ENCODE data around the gene ATXN7L2.

Gene ATXN7L2

DNA sequence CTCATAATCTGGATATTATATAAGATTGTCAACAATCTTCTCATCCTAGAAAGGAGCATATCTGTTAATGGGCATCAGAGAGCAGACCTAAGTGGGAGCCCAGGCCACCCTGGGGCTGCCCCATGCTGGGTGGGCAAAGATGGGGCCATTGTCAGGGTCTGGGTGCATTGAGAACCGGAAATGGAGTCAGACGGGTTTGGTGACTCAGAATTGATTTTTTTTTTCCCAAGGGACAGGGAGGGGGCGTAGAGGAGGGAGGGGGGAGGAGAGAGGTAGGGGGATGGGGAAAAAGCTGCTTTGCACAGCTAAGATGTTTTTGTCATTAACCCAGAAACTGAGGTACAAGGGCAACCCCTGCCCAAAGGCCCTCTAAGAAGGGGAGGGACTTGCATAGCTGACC lies 1.3 kb downstream of the ATXN7L2 start:
- Histone ChIP-seq H3K79me2 (ENCODE audit: insufficient read depth, low read length) (peaks cover 8% of the 10 kb centered on the region; the same call in 1 of the 2 replicates), H3F3A (ENCODE audit: insufficient read depth) (no peaks in the 10 kb centered on the region), H3K4me3 (ENCODE audit: insufficient read depth, low read length, poor library complexity, severe bottlenecking) (peak overlapping the region; percentile 81), H3K9me3 (ENCODE audit: insufficient read depth, low read length) (no peaks in the 10 kb centered on the region), H3K36me3 (ENCODE audit: low read length) (no peaks in the 10 kb centered on the region), H4K20me1 (ENCODE audit: low read depth, low read length) (no peaks in the 10 kb centered on the region), H2AFZ (ENCODE audit: low read depth, low read length, severe bottlenecking) (no peak overlapping the region), H3K9me2 (replicated peaks; ENCODE audit: insufficient read depth, low read length) (no peaks in the 10 kb centered on the region), H3K4me2 (ENCODE audit: low read depth, low read length, poor library complexity, severe bottlenecking) (peak overlapping the region; percentile 94), H3K27ac (ENCODE audit: low read depth, low read length) (peak overlapping the region; percentile 76; the same call in 1 of the 2 replicates), H3K9ac (ENCODE audit: low read length) (peak overlapping the region; percentile 78), H3K27me3 (ENCODE audit: low read length) (no peaks in the 10 kb centered on the region)
- no peak for TF ChIP-seq EZH2phosphoT487 (conservative IDR thresholded peaks at IDR 0.05; ENCODE audit: low read length)
- TF ChIP-seq, protein P1, sequence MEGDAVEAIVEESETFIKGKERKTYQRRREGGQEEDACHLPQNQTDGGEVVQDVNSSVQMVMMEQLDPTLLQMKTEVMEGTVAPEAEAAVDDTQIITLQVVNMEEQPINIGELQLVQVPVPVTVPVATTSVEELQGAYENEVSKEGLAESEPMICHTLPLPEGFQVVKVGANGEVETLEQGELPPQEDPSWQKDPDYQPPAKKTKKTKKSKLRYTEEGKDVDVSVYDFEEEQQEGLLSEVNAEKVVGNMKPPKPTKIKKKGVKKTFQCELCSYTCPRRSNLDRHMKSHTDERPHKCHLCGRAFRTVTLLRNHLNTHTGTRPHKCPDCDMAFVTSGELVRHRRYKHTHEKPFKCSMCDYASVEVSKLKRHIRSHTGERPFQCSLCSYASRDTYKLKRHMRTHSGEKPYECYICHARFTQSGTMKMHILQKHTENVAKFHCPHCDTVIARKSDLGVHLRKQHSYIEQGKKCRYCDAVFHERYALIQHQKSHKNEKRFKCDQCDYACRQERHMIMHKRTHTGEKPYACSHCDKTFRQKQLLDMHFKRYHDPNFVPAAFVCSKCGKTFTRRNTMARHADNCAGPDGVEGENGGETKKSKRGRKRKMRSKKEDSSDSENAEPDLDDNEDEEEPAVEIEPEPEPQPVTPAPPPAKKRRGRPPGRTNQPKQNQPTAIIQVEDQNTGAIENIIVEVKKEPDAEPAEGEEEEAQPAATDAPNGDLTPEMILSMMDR (IDR thresholded peaks at IDR 0.05; ENCODE audit: insufficient read depth, low read length, poor library complexity, severe bottlenecking) = no peak

DNA sequence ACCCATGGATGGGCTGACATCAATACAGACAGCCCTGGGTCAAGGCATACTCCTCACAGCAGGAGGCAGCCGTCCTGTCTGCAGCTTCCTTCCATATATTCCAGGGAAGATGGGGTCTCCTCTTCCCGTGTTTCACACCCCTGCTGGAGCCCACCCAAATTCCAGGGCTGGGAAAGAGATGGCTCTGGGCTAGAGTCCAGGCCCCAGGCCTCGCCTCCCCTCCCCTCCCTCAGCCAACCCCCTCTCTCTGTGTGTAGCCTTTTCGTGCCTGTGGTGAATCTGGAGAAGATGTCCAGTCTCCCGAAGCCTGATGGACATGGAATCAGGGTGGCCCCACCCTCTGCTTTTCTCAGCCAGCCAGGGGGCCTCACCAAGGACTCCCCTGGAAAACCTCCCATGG lies 3.6 kb downstream of the ATXN7L2 start:
- Histone ChIP-seq H3K9me2 (replicated peaks; ENCODE audit: insufficient read depth, low read length) (no peaks in the 10 kb centered on the region), H4K20me1 (ENCODE audit: low read depth, low read length) (no peaks in the 10 kb centered on the region), H3F3A (ENCODE audit: insufficient read depth) (no peaks in the 10 kb centered on the region), H2AFZ (ENCODE audit: low read depth, low read length, severe bottlenecking) (no peak overlapping the region), H3K79me2 (ENCODE audit: insufficient read depth, low read length) (peaks cover 8% of the 10 kb centered on the region; the same call in 1 of the 2 replicates), H3K27ac (ENCODE audit: low read depth, low read length) (no peak overlapping the region), H3K4me2 (ENCODE audit: low read depth, low read length, poor library complexity, severe bottlenecking) (no peak overlapping the region), H3K9ac (ENCODE audit: low read length) (no peak overlapping the region), H3K36me3 (ENCODE audit: low read length) (no peaks in the 10 kb centered on the region), H3K4me3 (ENCODE audit: insufficient read depth, low read length, poor library complexity, severe bottlenecking) (no peak overlapping the region), H3K27me3 (ENCODE audit: low read length) (no peaks in the 10 kb centered on the region), H3K9me3 (ENCODE audit: insufficient read depth, low read length) (no peaks in the 10 kb centered on the region)
- no peak for TF ChIP-seq EZH2phosphoT487 (conservative IDR thresholded peaks at IDR 0.05; ENCODE audit: low read length)
- TF ChIP-seq, protein P1 (IDR thresholded peaks at IDR 0.05; ENCODE audit: insufficient read depth, low read length, poor library complexity, severe bottlenecking) = no peak

DNA sequence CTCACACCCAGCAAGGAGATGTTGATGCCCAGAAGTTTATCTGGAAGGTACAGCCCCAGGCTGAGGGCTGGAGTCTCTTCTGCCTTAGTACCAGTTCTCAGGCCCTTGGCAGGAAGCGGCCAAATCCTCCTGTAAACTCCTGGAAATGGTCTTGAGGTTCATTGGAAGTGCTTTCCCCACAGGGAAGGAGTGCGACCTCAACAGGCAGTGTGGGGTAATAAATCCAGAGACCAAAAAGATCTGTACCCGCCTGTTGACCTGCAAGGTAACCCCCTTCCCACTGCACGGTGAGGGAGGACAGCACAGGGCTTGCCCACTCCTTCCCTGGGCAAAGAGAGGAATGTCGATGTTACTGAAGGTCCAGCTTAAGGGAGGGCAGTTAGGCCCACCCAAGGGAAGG lies 4.5 kb downstream of the ATXN7L2 start:
- no peaks in the 10 kb centered on the region for H3K9me3 ChIP-seq (ENCODE audit: insufficient read depth, low read length)
- no peak overlapping the region for H3K4me3 ChIP-seq (ENCODE audit: insufficient read depth, low read length, poor library complexity, severe bottlenecking)
- H2AFZ ChIP-seq (ENCODE audit: low read depth, low read length, severe bottlenecking) = no peak overlapping the region
- no peaks in the 10 kb centered on the region for H4K20me1 ChIP-seq (ENCODE audit: low read depth, low read length)
- no peaks in the 10 kb centered on the region for H3K27me3 ChIP-seq (ENCODE audit: low read length)
- H3K79me2 ChIP-seq (ENCODE audit: insufficient read depth, low read length) = peaks cover 8% of the 10 kb centered on the region; the same call in 1 of the 2 replicates
- TF ChIP-seq, protein P1 (IDR thresholded peaks at IDR 0.05; ENCODE audit: insufficient read depth, low read length, poor library complexity, severe bottlenecking) = no peak
- no peak for TF ChIP-seq EZH2phosphoT487 (conservative IDR thresholded peaks at IDR 0.05; ENCODE audit: low read length)
- H3K27ac ChIP-seq (ENCODE audit: low read depth, low read length) = no peak overlapping the region
- H3K4me2 ChIP-seq (ENCODE audit: low read depth, low read length, poor library complexity, severe bottlenecking) = no peak overlapping the region
- H3K9ac ChIP-seq (ENCODE audit: low read length) = no peak overlapping the region
- no peaks in the 10 kb centered on the region for H3K36me3 ChIP-seq (ENCODE audit: low read length)
- no peaks in the 10 kb centered on the region for H3F3A ChIP-seq (ENCODE audit: insufficient read depth)
- H3K9me2 ChIP-seq (replicated peaks; ENCODE audit: insufficient read depth, low read length) = no peaks in the 10 kb centered on the region
